GM21528 (cell line): ENCODE data around the gene RNF6.

Experiments used
- ATAC-seq: cut with Tn5 transposase; IDR thresholded peaks from one replicate; pipeline ENCODE4 v1.9.1; 2021; ENCODE audit warnings: mild to moderate bottlenecking, moderate library complexity; ENCODE audit not compliant: unreplicated experiment, low FRiP score

Gene RNF6

GRCh38 chr13:26227166-26227971 lies 5.3 kb upstream of the RNF6 start:
- ATAC-seq, result no peak

GRCh38 chr13:26225896-26226617 lies 3.9 kb upstream of the RNF6 start:
- no peak for ATAC-seq

GRCh38 chr13:26222520-26223046 lies 469 bp upstream of the RNF6 start:
- peak; percentile 56 for ATAC-seq

DNA sequence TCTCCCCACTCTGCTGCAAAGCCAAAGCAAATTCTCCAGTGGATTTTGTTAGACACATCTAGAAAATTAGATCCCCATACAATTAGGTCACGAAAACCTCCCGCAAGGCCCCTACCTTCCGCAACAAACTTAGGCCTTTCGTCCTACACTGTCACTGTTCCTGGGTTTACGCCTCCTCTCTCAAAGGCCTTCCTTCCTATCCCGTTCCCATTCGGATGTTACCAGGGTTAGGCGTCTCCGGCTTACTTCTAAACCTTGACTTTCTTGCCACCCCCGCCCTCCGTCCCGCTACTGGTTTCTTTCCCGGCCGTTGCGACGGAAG lies 754 bp downstream of the RNF6 start:
- peak; percentile 32 for ATAC-seq

GRCh38 chr13:26220575-26220974 lies 1.5 kb downstream of the RNF6 start:
- no peak for ATAC-seq

GRCh38 chr13:26219726-26220125 lies 2.4 kb downstream of the RNF6 start:
- no peak for ATAC-seq

GRCh38 chr13:26216042-26216441 lies 6.1 kb downstream of the RNF6 start:
- ATAC-seq, result no peak

DNA sequence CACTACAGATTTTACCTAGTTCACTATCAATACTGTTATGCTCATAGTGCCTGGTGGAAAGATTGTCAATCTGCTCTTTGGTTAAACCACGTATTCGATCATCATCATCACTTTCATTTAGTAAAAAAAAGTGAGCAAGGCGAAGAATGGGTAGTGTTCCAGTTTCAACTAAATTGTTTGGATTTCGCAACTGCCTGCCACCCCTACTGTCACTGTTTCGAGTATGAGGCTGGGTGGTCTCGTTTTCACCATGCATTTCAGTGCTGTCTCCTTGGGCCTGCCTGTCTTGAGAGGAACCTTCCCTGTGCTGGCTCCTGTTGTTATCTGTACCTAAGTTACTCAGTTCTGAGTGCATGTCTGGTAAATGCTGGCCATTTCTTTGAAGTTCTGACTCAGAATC lies 8.1 kb downstream of the RNF6 start:
- no peak for ATAC-seq

DNA sequence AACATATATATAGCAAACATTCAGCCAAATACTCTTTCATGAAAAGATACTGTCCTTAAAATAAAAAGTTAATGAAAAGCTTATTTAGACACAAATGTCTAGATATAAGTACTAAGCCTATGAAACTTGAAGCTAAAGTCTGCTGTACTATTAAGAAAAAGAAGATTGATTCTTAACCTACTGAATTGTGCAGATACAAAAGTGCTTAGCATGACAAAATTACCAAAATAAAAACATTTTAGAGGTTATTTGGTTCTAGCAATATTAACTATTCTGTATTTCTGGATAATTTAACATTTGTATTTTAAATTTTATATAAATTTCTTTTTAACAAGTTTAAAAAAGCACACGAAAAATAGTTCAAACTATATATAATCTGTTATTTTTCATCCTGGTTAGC lies 8.8 kb downstream of the RNF6 start:
- ATAC-seq, result no peak

GRCh38 chr13:26208287-26208686 lies 13.8 kb downstream of the RNF6 start:
- ATAC-seq, result no peak

DNA sequence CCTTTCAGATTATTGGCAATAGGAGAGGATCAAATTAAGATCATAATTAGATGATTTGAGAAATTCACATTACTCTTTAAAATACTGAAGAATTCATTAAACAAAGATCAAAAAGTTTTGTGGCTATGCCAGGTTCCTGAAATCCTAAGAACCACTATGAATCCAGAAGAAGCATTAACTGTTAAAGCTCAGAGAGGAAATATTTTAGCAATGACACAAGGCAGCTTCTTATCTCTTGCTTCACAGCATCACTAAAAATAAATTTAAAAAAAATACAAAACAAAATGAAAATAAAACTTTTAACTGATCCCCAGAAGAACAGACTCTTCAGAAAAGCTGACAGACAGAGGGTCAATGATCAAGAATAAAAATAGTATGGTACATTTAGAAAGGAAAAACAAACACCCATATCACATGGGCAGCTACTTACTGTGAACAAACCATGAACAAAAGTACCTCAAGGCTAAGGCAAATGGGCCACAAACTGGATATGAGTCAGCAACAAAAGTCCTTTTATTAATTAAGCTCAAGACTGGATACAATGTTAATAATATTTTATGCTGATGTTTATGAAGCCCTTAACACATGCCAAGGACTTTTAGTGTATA lies 19.6 kb downstream of the RNF6 start:
- no peak for ATAC-seq

GRCh38 chr13:26200811-26201210 lies 21.3 kb downstream of the RNF6 start:
- no peak for ATAC-seq

DNA sequence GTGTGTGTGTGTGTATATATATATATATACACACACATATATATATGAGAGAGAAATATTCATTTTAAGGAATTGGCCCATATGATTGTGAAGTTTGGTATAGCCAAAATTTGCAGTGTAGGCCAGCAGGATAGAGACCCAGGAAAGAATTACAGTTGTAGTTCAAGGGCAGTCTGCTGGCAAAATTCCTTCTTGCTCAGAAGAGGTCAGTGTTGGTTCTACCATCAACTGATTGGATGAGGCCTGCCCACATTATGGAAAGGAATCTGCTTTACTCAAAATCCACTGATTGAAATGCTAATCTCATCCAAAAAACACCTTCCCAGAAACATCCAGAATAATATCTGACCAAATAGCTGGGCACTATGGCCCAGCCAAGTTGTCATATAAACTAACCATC lies 24.0 kb downstream of the RNF6 start:
- ATAC-seq, result no peak

- ATAC-seq, result no peak
These were observed 24.8 kb downstream of the RNF6 start for GRCh38 chr13:26197298-26197697.

DNA sequence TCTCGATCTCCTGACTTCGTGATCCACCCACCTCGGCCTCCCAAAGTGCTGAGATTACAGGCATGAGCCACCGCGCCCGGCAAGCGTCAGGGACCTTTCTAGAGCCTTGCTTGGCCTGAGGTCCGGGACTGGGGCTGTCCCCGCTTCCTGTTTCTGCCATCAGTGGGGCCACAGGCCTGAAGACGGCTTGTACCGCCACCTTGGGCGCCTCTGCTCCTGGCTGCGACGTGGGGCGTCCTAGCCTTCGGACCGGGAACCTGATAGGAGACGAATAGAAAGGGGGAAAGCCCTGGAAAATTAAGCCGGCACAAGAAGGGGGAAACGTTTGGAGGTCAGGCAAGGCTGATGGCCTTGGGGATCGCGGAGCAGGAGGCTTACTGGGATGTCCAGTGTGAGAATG lies 35.1 kb downstream of the RNF6 start:
- ATAC-seq, result no peak

DNA sequence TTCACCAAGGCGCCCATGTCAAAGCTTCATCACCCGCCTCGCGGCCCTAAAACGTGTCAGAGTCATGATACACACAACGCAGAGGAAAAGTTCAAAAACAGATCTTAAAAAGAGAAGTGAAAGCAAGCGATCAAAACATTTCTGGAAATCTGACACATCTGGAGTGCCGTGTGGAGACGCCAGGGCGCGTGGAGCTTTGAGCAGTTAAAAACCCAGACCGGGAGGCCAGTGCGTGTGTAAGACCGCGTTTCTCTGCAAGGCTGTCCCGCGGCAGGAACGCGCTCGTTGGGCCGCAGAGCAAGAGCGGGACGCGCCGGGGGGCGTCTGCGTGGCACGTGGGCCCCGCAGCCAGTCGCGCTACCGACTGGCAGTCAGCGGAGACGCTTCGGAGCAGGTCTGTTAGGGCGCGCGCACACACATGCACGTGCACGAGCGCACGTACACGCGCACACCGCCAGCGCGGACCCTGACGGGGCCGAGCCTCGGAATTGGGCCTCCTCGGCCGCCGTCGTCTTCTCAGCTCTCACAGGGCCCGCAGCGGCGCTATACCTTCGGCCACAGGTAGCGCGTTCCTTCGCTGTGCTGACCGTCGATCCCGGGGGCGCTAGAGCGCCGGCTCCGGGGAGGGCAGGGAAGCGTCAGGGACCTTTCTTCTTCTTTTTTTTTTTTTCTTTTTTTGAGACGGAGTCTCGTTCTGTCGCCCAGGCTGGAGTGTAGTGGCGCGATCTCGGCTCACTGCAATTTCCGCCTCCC lies 35.8 kb downstream of the RNF6 start:
- peak; percentile 90 for ATAC-seq

GRCh38 chr13:26185720-26186117 lies 36.4 kb downstream of the RNF6 start:
- ATAC-seq, result peak; percentile 12

DNA sequence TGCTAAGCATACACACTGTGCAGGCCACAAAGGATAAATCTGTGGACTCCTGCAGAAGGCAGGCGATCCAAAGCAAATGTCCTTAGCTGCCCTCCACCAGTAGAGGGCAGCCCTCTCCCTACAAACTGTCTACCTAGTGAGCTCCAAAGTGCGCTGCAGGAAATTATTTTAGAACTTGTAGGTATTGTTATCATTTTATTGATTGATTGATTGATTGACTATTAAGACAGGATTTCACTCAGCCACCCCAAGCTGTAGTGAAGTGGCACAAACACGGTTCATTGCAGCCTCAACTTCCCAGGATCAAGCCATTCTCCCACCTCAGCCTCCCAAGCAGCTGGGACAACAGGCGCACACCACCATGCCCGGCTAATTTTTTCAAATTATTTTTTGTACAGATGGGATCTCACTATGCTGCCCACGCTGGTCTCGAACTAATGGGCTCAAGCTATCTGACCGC lies 37.3 kb downstream of the RNF6 start:
- ATAC-seq, result no peak

DNA sequence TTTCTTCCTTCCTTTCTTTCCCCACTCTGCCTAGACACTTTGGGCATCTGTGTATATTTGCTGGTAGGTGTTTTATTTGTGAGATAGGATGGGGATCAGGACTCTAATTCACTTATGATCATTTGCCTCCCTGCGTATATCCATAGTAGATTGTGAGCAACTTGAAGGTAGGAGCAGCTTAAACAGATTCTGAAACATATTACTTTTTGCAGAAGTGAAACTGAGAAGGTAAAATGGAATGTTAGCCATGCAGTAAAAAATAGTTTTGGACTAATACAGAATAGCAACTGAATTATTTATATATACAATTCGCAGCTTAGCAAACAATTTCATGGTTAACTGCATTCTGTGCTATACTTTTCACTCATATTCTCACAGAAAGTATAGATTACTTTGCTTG lies 38.7 kb downstream of the RNF6 start:
- no peak for ATAC-seq

GRCh38 chr13:26179344-26179743 lies 42.8 kb downstream of the RNF6 start:
- no peak for ATAC-seq

- ATAC-seq, result no peak
These were observed 53.3 kb downstream of the RNF6 start for GRCh38 chr13:26168835-26169234.
